ENCODE results near the gene DNAJB2.

Gene DNAJB2

DNA sequence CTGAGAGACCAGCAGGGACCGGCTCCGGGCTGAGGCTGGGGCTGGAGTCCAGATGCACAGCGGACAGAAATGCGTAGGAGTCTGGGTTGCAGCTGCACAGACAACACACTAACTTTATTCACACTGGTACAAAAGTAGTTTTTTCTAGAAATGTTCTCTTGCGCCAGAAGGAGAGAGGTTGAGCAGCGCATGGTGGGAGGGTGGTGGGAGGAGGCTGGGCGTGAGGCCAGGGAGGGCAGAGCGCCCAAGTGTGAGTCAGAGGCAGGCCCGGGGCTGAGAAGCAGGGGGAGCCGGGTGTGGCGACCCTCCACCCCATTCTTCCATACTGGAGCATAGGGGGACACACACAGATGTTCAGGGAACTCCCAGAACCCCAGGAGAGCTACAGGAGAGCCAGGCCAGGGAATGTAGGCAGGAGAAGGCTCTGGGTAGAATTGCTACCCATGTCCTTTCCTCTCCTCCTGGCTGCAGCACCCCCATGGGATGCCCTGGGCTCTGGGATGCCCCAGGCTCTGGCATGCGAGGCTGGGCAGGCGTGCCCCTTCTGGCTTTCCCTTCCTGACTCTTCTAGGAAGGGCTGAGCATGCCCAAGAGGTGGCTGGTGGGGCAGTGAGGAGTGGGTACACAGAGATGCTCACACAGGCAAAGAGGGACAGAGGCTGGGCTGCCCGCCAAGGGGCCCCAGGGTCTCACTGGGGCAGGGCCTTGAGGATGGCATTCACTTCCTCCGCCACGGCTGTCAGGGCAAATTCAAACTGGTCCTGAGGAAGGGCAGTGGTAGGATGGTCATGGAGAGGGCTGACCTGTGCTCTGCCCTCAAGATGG is 10.6 kb downstream of the DNAJB2 start:
- TF ChIP-seq, protein P1, sequence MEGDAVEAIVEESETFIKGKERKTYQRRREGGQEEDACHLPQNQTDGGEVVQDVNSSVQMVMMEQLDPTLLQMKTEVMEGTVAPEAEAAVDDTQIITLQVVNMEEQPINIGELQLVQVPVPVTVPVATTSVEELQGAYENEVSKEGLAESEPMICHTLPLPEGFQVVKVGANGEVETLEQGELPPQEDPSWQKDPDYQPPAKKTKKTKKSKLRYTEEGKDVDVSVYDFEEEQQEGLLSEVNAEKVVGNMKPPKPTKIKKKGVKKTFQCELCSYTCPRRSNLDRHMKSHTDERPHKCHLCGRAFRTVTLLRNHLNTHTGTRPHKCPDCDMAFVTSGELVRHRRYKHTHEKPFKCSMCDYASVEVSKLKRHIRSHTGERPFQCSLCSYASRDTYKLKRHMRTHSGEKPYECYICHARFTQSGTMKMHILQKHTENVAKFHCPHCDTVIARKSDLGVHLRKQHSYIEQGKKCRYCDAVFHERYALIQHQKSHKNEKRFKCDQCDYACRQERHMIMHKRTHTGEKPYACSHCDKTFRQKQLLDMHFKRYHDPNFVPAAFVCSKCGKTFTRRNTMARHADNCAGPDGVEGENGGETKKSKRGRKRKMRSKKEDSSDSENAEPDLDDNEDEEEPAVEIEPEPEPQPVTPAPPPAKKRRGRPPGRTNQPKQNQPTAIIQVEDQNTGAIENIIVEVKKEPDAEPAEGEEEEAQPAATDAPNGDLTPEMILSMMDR (IDR thresholded peaks at IDR 0.05; ENCODE audit: low read length, missing control alignments): no peak
- H3K4me3 ChIP-seq (replicated peaks; ENCODE audit: low read depth, low read length): no peak overlapping the region
- peak; percentile 98 for DNase-seq (ENCODE audit: low read depth)

DNA sequence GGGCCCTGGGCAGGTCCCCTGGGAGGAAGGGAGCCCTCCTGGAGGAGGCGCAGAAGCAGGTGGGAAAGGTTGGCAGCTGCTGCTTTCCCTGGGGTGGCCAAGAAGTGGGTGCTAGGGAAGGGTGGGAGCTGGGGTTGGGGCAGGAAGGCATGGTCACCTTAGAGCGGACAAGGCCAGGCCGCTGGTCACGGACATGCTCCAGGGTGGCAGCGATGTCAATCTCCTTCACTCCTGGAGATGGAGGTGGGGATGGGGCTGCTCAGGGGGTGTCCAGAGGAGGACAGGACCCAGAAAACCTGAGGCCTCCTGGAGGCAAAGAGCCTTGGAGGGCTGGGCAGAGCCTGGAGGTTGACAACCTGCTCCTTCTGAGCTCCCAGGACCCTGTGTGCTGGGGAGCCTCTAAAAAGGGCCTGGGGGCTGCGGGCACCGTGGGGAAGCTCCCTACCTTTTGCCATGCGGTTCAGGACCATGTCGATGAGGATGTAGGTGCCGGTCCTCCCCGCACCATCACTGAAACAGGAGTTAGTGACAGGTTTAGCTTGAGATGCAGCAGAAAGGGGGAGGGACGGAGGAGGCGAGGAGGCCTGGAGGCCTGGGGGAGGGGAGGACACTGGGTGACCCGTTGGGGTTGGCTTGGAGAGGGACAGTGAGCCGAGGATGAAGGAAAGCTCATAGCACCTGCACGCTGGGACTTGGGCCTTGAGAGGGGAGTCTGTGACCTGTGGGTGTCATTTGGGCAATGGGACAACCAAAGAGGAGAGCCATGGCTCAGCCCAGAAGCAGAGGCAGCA is 11.4 kb downstream of the DNAJB2 start:
- H3K4me3 ChIP-seq (replicated peaks; ENCODE audit: low read depth, low read length): no peak overlapping the region
- no peak for DNase-seq (ENCODE audit: low read depth)
- TF ChIP-seq, protein P1 (IDR thresholded peaks at IDR 0.05; ENCODE audit: low read length, missing control alignments): no peak

DNA sequence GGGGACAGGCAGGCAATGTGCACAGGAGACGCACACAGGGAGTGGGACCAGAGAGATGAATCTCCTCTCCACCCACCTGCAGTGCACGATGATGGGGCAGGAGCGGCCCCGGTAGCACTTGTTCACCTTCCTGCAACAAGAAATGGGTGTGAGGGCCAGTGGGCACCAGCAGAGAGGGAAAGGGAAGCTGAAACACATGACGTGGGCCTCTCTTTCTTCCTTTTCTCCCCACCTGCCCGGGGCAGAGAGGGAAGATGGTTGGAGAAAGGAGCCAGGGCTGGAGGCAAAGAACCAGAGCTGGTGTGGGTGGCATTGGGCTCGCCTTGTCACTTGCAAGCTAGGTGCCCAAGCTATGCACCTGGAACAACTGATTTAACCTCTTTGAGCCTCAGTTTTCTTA is 12.2 kb downstream of the DNAJB2 start:
- TF ChIP-seq, protein P1 (IDR thresholded peaks at IDR 0.05; ENCODE audit: low read length, missing control alignments): no peak
- DNase-seq (ENCODE audit: low read depth): no peak
- no peak overlapping the region for H3K4me3 ChIP-seq (replicated peaks; ENCODE audit: low read depth, low read length)

DNA sequence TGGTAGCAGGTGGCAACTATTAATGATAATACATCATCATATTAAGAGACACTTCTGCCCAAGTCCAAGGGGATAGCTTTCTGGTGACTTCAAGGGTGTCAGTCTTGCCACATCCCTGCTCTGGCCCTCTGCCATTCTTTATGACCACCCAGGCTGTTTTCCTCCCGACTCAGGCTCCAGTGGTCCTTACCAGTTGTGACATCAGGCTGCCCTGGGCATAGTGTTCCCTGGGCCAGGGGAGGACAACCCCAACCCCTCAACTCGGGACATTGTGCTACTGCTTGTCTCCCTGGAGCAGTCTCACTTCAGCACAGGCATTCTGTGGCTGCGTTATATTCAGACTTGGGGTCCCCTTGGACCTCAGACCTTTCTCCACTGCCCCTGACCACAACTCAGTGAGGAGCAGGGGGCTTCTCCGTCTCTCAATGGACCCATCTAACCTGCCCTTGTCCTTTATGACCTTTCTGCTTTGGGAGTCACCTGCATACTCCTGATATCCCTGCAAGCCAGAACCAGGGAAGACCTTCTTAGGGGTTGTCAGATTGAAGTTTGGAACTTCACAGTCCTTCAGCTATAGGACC is 12.8 kb downstream of the DNAJB2 start:
- DNase-seq (ENCODE audit: low read depth): no peak
- H3K4me3 ChIP-seq (replicated peaks; ENCODE audit: low read depth, low read length): no peak overlapping the region
- TF ChIP-seq, protein P1 (IDR thresholded peaks at IDR 0.05; ENCODE audit: low read length, missing control alignments): no peak

DNA sequence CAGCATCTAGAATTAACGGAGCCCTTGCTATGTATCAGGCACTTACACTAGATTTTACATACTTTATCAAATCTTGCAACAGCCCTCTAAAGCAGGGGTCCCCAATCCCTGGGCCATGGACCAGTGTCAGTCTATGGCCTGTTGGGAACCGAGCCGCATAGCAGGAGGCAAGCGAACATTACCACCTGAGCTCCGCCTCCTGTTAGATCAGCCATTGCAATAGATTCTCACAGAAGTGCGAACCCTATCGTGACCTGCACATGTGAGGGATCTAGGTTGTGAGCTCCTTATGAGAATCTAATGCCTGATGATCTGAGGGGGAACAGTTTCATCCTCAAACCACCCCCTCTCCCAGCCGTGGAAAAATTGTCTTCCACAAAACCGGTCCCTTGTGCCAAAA is 13.4 kb downstream of the DNAJB2 start:
- no peak overlapping the region for H3K4me3 ChIP-seq (replicated peaks; ENCODE audit: low read depth, low read length)
- TF ChIP-seq, protein P1 (IDR thresholded peaks at IDR 0.05; ENCODE audit: low read length, missing control alignments): no peak
- no peak for DNase-seq (ENCODE audit: low read depth)

DNA sequence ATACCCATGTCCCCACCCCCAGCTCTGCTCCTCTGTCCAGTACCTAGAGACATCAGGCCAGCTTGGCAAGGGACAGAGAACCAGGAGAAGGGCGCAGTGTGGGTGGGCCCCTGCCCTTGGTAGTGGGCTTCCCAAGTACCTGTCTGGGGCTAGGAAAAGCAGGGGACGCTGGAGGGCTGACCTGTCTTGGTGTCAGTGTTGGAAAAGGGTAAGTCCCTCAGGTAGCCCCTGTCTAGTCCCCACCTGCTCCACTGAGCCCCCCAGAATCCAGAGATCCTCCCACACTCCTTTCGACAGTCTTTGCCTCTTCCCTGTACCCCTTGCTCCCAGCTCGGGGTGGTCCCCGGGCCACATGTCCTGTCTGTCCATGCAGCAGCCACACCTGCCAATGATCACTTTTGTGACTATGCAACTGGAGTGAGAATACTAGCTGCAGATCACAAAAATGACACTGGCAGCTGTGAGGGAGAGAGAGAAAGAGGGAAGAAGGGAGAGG is 14.6 kb downstream of the DNAJB2 start:
- no peak for DNase-seq (ENCODE audit: low read depth)
- H3K4me3 ChIP-seq (replicated peaks; ENCODE audit: low read depth, low read length): no peak overlapping the region
- TF ChIP-seq, protein P1 (IDR thresholded peaks at IDR 0.05; ENCODE audit: low read length, missing control alignments): no peak
